Liver (tissue), 9 donors: ENCODE measurements around the gene GLIS1. TPM values are rescaled to one million over a fixed set of nuclear protein-coding genes. Genes with fewer than 3 reads are reported as not detected.

Experiments used
- DNase-seq: peaks from one replicate; pipeline ENCODE4 v3.0.0-alpha.2; 2017; ENCODE audit warnings: low spot score
- H3K27ac ChIP-seq, 2 donors: one replicate each; pipeline ENCODE4 v1.7.0; 2013; ENCODE audit warnings: inconsistent platforms in 2 of 2, low read length in 2 of 2, control low read depth in 1 of 2, low read depth in 1 of 2, mild to moderate bottlenecking in 1 of 2
- H3K27me3 ChIP-seq, 4 donors: one replicate each; pipeline versions ENCODE4 v1.6.1 to v1.7.0; 2013; ENCODE audit warnings: low read length in 3 of 4, inconsistent platforms in 1 of 4, mild to moderate bottlenecking in 1 of 4, moderate library complexity in 1 of 4; ENCODE audit not compliant: control insufficient read depth in 4 of 4, insufficient read depth in 4 of 4
- H3K36me3 ChIP-seq, 4 donors: one replicate each; pipeline versions ENCODE4 v1.6.1 to v1.7.0; 2013; ENCODE audit warnings: low read length in 3 of 4, mild to moderate bottlenecking in 3 of 4, low read depth in 1 of 4, moderate library complexity in 1 of 4; ENCODE audit not compliant: control insufficient read depth in 4 of 4, insufficient read depth in 3 of 4
- H3K4me1 ChIP-seq, 4 donors: one replicate each; pipeline versions ENCODE4 v1.6.1 to v1.7.0; 2013; ENCODE audit warnings: low read length in 3 of 4, mild to moderate bottlenecking in 3 of 4, moderate library complexity in 1 of 4; ENCODE audit not compliant: control insufficient read depth in 4 of 4, insufficient read depth in 4 of 4
- H3K4me3 ChIP-seq, 3 donors: one replicate each; pipeline versions ENCODE4 v1.6.1 to v1.7.0; 2013; ENCODE audit warnings: low read length in 3 of 3, control low read depth in 1 of 3, low read depth in 1 of 3, mild to moderate bottlenecking in 1 of 3
- H3K9ac ChIP-seq, 2 donors: one replicate each; pipeline ENCODE4 v1.7.0; 2013; ENCODE audit warnings: low read length in 2 of 2, mild to moderate bottlenecking in 2 of 2, moderate library complexity in 2 of 2, control low read depth in 1 of 2, low read depth in 1 of 2
- H3K9me3 ChIP-seq, 4 donors: one replicate each; pipeline versions ENCODE4 v1.6.1 to v1.7.0; 2013; ENCODE audit warnings: low read length in 3 of 4; ENCODE audit not compliant: control insufficient read depth in 4 of 4
- ATF3 ChIP-seq: IDR thresholded peaks from 2 replicates; pipeline ENCODE4 v1.6.1; 2016; ENCODE audit warnings: antibody characterized with exemption
- CTCF ChIP-seq: fragments of 150-350 bp; IDR thresholded peaks from 2 replicates; pipeline ENCODE4 v1.5.1; 2017; ENCODE audit warnings: improper control_type of control experiment, low read depth, low read length; ENCODE audit not compliant: missing input control
- EGR1 ChIP-seq, 2 donors: IDR thresholded peaks; 2 replicates each; pipeline ENCODE4 v1.6.1; 2016 to 2018; ENCODE audit warnings: antibody characterized with exemption in 2 of 2, low read depth in 2 of 2
- FOXA1 ChIP-seq: IDR thresholded peaks from 2 replicates; pipeline ENCODE4 v1.6.1; 2016; ENCODE audit warnings: antibody characterized with exemption
- GABPA ChIP-seq, 2 donors: IDR thresholded peaks in 1 of 2; conservative IDR thresholded peaks in 1 of 2; 2 replicates each; pipeline ENCODE4 v1.6.1; 2016; ENCODE audit warnings: antibody characterized with exemption in 2 of 2, mild to moderate bottlenecking in 1 of 2, moderate library complexity in 1 of 2
- HNF4A ChIP-seq, 2 donors: conservative IDR thresholded peaks; 2 replicates each; pipeline ENCODE4 v1.6.1; 2016; ENCODE audit warnings: antibody characterized with exemption in 2 of 2, mild to moderate bottlenecking in 2 of 2
- HNF4G ChIP-seq: IDR thresholded peaks from 2 replicates; pipeline ENCODE4 v1.6.1; 2016; ENCODE audit warnings: antibody characterized with exemption
- MAX ChIP-seq: IDR thresholded peaks from 2 replicates; pipeline ENCODE4 v1.6.1; 2016; ENCODE audit warnings: antibody characterized with exemption
- NR2F2 ChIP-seq: IDR thresholded peaks from 2 replicates; pipeline ENCODE4 v1.6.1; 2016; ENCODE audit warnings: antibody characterized with exemption
- REST ChIP-seq: IDR thresholded peaks from 2 replicates; pipeline ENCODE4 v1.6.1; 2016; ENCODE audit warnings: antibody characterized with exemption, mild to moderate bottlenecking
- RXRA ChIP-seq, 2 donors: IDR thresholded peaks; 2 replicates each; pipeline ENCODE4 v1.6.1; 2017 to 2018; ENCODE audit warnings: antibody characterized with exemption in 2 of 2, mild to moderate bottlenecking in 1 of 2
- SP1 ChIP-seq: IDR thresholded peaks from 2 replicates; pipeline ENCODE4 v1.6.1; 2018; ENCODE audit warnings: antibody characterized with exemption, mild to moderate bottlenecking
- TAF1 ChIP-seq: conservative IDR thresholded peaks from 2 replicates; pipeline ENCODE4 v1.6.1; 2016; ENCODE audit warnings: antibody characterized with exemption, mild to moderate bottlenecking
- YY1 ChIP-seq: IDR thresholded peaks from 2 replicates; pipeline ENCODE4 v1.6.1; 2016; ENCODE audit warnings: antibody characterized with exemption, mild to moderate bottlenecking
- ZBTB33 ChIP-seq: IDR thresholded peaks from 2 replicates; pipeline ENCODE4 v1.6.1; 2016; ENCODE audit warnings: antibody characterized with exemption
- WGBS: extraction: QIAGEN DNeasy Blood & Tissue Kit; methylation state at CpG from one replicate; pipeline ENCODE4 v1.1.7; 2013; 5-methylcytosine and 5-hydroxymethylcytosine counted together
- polyA plus RNA-seq, 2 donors: library from polyadenylated mRNA; stranded (reverse) in 1 of 2; unstranded in 1 of 2; fragments of 200-250 nt in 1 of 2; fragments of >200 nt in 1 of 2; fragmentation: Nextera tagmentation in 1 of 2; extraction: Ambion mirVana in 1 of 2; gene quantifications; one replicate each; pipeline versions ENCODE4 v1.2.1 to v1.2.3, GENCODE V29; 2013 to 2015
- total RNA-seq, 2 donors: library from RNA; depleted of rRNA; stranded (reverse); fragments of >200 nt; gene quantifications; one replicate each; pipeline ENCODE4 v1.2.3, GENCODE V29; 2014
- donor health status: healthy.
- donor health status: healthy.
- donor health status: healthy.
- donor health status: healthy.
- donor health status: healthy.

Gene GLIS1
- total and polyA plus RNA-seq, 4 donors = under 0.01 to 0.05 TPM; not detected in 2

GRCh38 chr1:53512807-53513755 lies 225.9 kb downstream of the GLIS1 start:
- Histone ChIP-seq H3K27me3 (no peaks in the 10 kb centered on the region), H3K4me1 (no peaks in the 10 kb centered on the region), H3K9me3 (no peaks in the 10 kb centered on the region), H3K27ac (no peak overlapping the region), H3K4me3 (no peak overlapping the region), H3K9ac (no peak overlapping the region), H3K36me3 (no peaks in the 10 kb centered on the region)
- DNase-seq = no peak
- no peak for TF ChIP-seq CTCF
- no peak for TF ChIP-seq ZBTB33
- no peak for TF ChIP-seq NR2F2
- no peak for TF ChIP-seq RXRA (IDR thresholded peaks at IDR 0.05)
- no peak for TF ChIP-seq GABPA (IDR thresholded peaks at IDR 0.05 in 1 of 2, conservative IDR thresholded peaks at IDR 0.05 in 1 of 2)
- TF ChIP-seq HNF4G = no peak
- TF ChIP-seq REST = no peak
- TF ChIP-seq HNF4A (conservative IDR thresholded peaks at IDR 0.05) = no peak
- no peak for TF ChIP-seq EGR1 (IDR thresholded peaks at IDR 0.05; ENCODE audit: low read depth in 2 of 2)
- no peak for TF ChIP-seq YY1
- WGBS = 83% methylated on average over 22 of the region's 22 CpGs

GRCh38 chr1:53511933-53512806 lies 226.8 kb downstream of the GLIS1 start:
- no peak for DNase-seq
- WGBS = 72% methylated on average over 19 of the region's 19 CpGs
- no peaks in the 10 kb centered on the region for H3K36me3 ChIP-seq
- no peaks in the 10 kb centered on the region for H3K27me3 ChIP-seq
- no peak overlapping the region for H3K9ac ChIP-seq
- no peak overlapping the region for H3K27ac ChIP-seq
- no peaks in the 10 kb centered on the region for H3K9me3 ChIP-seq
- H3K4me3 ChIP-seq = no peak overlapping the region
- H3K4me1 ChIP-seq = no peaks in the 10 kb centered on the region
- TF ChIP-seq ATF3 (no peak), CTCF (no peak), NR2F2 (no peak), ZBTB33 (no peak), MAX (no peak), SP1 (no peak), HNF4G (no peak), GABPA (IDR thresholded peaks at IDR 0.05 in 1 of 2, conservative IDR thresholded peaks at IDR 0.05 in 1 of 2) (no peak), TAF1 (no peak), FOXA1 (no peak), HNF4A (conservative IDR thresholded peaks at IDR 0.05) (no peak)
